Suprapubic skin (tissue), 4 donors: ENCODE measurements around the gene CCDC175.

Source experiments
- CTCF ChIP-seq, 2 donors: fragments of 200-600 bp in 1 of 2; fragments of 450-650 bp in 1 of 2; sonication (generic) in 1 of 2; IDR thresholded peaks; one replicate each; pipeline ENCODE4 v1.5.1; 2016 to 2019; ENCODE audit warnings: antibody characterized with exemption in 2 of 2, mild to moderate bottlenecking in 1 of 2, moderate library complexity in 1 of 2
- EP300 ChIP-seq: sonication (generic); formaldehyde crosslinking; IDR thresholded peaks from one replicate; pipeline ENCODE4 v1.6.1; 2017; ENCODE audit warnings: antibody characterized with exemption
- POLR2A ChIP-seq, 2 donors: fragments of 450-650 bp; IDR thresholded peaks; one replicate each; pipeline ENCODE4 v1.6.1; 2017; ENCODE audit warnings: antibody characterized with exemption in 2 of 2, mild to moderate bottlenecking in 2 of 2, moderate library complexity in 2 of 2
- POLR2AphosphoS5 ChIP-seq, 3 donors: sonication (generic); formaldehyde crosslinking; IDR thresholded peaks; one replicate each; pipeline ENCODE4 v1.6.1; 2017; ENCODE audit warnings: antibody characterized with exemption in 3 of 3

GRCh38 chr14:59455411-59455810, 121.2 kb downstream of the CCDC175 start:
- no peak for TF ChIP-seq CTCF (IDR thresholded peaks at IDR 0.05)
- no peak for TF ChIP-seq EP300
- TF ChIP-seq POLR2A (IDR thresholded peaks at IDR 0.05): no peak
- TF ChIP-seq POLR2AphosphoS5 (IDR thresholded peaks at IDR 0.05): no peak
